ENCODE measurements around the gene TPP2. TPM values are rescaled to one million over a fixed set of nuclear protein-coding genes. Genes with fewer than 3 reads are reported as not detected.

The TPP2 gene
- total RNA-seq, 1 donor from 2014 or later, result 37.6 TPM

DNA sequence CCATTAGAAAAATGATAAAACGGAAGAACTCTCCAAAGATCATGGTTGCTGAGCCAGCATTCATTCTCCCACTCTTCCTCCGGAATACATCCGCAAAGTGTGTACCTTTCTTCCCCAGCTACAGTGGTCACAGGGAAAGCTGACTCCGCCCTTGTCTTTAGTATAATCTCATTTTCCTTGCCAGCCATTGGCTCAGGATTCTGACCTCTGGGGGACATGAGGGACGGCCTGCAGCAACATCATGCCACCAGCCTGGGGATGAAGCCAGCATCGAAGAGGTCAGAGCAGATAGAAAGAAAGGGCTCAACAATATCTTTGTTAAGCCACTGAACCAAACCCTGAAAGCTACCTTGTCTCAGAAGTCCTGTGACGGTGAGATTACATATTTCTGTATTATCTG lies 46.3 kb upstream of the TPP2 start:
- Histone ChIP-seq H3K9ac (ENCODE audit: low read length) (no peak overlapping the region), H3K4me1 (ENCODE audit: insufficient read depth, low read length) (no peaks in the 10 kb centered on the region), H3K36me3 (ENCODE audit: insufficient read depth, low read length) (no peaks in the 10 kb centered on the region), H3K27me3 (ENCODE audit: insufficient read depth, low read length) (peaks cover 4% of the 10 kb centered on the region), H3K79me2 (ENCODE audit: insufficient read depth, low read length) (no peaks in the 10 kb centered on the region), H3K4me3 (ENCODE audit: insufficient read depth, low read depth, low read length) (no peak overlapping the region), H4K20me1 (ENCODE audit: insufficient read depth, low read length) (no peaks in the 10 kb centered on the region), H2AFZ (ENCODE audit: low read depth, low read length) (no peak overlapping the region), H3K27ac (ENCODE audit: low read depth, low read length) (no peak overlapping the region), H3K9me3 (ENCODE audit: insufficient read depth, low read depth, low read length) (no peaks in the 10 kb centered on the region), H3K4me2 (ENCODE audit: low read length) (no peak overlapping the region)
- H3K4me1 Mint-ChIP-seq (ENCODE audit: low read depth, unreplicated experiment), result no peaks in the 10 kb centered on the region
- H3K4me3 Mint-ChIP-seq (ENCODE audit: unreplicated experiment), result no peak overlapping the region
- H3K27me3 Mint-ChIP-seq (ENCODE audit: low read depth, unreplicated experiment), result no peaks in the 10 kb centered on the region
- DNase-seq (ENCODE audit: low read depth) (no peak), FAIRE-seq (no peak)
- H3K27ac Mint-ChIP-seq (ENCODE audit: unreplicated experiment), result no peak overlapping the region
- no peaks in the 10 kb centered on the region for H3K36me3 Mint-ChIP-seq (ENCODE audit: low read depth, unreplicated experiment)
- TF ChIP-seq, protein P1, sequence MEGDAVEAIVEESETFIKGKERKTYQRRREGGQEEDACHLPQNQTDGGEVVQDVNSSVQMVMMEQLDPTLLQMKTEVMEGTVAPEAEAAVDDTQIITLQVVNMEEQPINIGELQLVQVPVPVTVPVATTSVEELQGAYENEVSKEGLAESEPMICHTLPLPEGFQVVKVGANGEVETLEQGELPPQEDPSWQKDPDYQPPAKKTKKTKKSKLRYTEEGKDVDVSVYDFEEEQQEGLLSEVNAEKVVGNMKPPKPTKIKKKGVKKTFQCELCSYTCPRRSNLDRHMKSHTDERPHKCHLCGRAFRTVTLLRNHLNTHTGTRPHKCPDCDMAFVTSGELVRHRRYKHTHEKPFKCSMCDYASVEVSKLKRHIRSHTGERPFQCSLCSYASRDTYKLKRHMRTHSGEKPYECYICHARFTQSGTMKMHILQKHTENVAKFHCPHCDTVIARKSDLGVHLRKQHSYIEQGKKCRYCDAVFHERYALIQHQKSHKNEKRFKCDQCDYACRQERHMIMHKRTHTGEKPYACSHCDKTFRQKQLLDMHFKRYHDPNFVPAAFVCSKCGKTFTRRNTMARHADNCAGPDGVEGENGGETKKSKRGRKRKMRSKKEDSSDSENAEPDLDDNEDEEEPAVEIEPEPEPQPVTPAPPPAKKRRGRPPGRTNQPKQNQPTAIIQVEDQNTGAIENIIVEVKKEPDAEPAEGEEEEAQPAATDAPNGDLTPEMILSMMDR (IDR thresholded peaks at IDR 0.05; ENCODE audit: insufficient read depth, low read depth, low read length), result no peak
- TF ChIP-seq EZH2 (IDR thresholded peaks at IDR 0.05; ENCODE audit: insufficient read depth, low read length), result no peak
- no peaks in the 10 kb centered on the region for H3K9me3 Mint-ChIP-seq (ENCODE audit: unreplicated experiment)

DNA sequence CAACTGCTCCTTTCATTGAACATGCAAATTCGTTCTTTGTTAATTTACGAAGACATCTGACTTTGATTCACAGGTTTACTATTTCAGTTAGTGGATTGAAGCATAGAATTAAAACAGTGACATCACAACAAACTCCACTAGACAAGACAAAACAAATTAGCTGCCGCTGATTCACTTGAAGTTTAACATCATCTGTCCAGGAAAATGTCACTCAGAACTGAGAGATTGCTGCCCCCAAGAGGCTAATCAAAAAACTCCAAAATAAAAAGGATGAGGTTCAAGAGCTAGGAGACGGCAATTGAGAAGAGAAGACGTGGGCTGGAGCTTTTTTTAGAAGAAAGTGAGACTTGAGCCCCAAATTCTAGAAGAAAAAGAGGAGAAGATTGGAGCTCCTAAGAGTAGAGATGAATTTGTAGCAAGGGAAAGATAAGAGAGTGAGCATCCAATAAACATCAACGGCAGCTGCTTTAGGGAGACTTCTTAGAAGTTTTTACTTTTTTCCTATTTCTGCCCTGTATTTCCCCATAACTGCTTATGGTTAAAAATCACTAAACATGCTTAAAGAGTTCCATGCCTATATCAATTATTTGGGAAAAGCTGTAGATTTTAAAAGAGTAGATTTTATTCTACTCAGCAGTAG lies 40.8 kb upstream of the TPP2 start:
- no peaks in the 10 kb centered on the region for H3K4me1 Mint-ChIP-seq (ENCODE audit: low read depth, unreplicated experiment)
- Histone ChIP-seq H3K79me2 (ENCODE audit: insufficient read depth, low read length) (no peaks in the 10 kb centered on the region), H3K4me1 (ENCODE audit: insufficient read depth, low read length) (no peaks in the 10 kb centered on the region), H3K4me2 (ENCODE audit: low read length) (peak overlapping the region; percentile 25), H3K36me3 (ENCODE audit: insufficient read depth, low read length) (no peaks in the 10 kb centered on the region), H3K27ac (ENCODE audit: low read depth, low read length) (no peak overlapping the region), H4K20me1 (ENCODE audit: insufficient read depth, low read length) (no peaks in the 10 kb centered on the region), H3K27me3 (ENCODE audit: insufficient read depth, low read length) (no peaks in the 10 kb centered on the region), H3K9me3 (ENCODE audit: insufficient read depth, low read depth, low read length) (no peaks in the 10 kb centered on the region), H2AFZ (ENCODE audit: low read depth, low read length) (no peak overlapping the region), H3K4me3 (ENCODE audit: insufficient read depth, low read depth, low read length) (no peak overlapping the region), H3K9ac (ENCODE audit: low read length) (no peak overlapping the region)
- no peak overlapping the region for H3K4me3 Mint-ChIP-seq (ENCODE audit: unreplicated experiment)
- no peak for FAIRE-seq
- DNase-seq (ENCODE audit: low read depth), result peak; percentile 10
- no peaks in the 10 kb centered on the region for H3K27me3 Mint-ChIP-seq (ENCODE audit: low read depth, unreplicated experiment)
- TF ChIP-seq EZH2 (IDR thresholded peaks at IDR 0.05; ENCODE audit: insufficient read depth, low read length), result no peak
- TF ChIP-seq, protein P1 (IDR thresholded peaks at IDR 0.05; ENCODE audit: insufficient read depth, low read depth, low read length), result peak; percentile 42
- no peak overlapping the region for H3K27ac Mint-ChIP-seq (ENCODE audit: unreplicated experiment)
- H3K36me3 Mint-ChIP-seq (ENCODE audit: low read depth, unreplicated experiment), result no peaks in the 10 kb centered on the region
- no peaks in the 10 kb centered on the region for H3K9me3 Mint-ChIP-seq (ENCODE audit: unreplicated experiment)

DNA sequence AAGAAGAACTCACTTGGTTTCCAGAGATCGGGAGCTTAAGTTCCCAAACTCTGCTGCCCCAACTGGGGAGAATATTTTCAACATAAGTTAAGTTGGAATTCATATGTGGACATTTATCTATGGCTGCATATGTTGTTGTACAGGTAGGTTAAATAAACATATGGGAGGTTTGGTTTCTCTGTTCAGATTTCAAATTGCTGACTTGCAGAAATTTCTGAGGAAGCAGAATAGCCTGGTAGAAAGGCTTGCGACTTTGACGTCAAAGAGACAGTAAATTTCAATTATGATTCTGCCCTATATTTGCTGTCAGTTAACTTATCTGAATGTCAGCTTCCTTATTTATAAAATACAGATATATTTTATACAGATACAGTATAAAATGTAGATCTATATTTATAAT lies 40.0 kb upstream of the TPP2 start:
- no peaks in the 10 kb centered on the region for H3K27me3 ChIP-seq (ENCODE audit: insufficient read depth, low read length)
- Mint-ChIP-seq H3K4me1 (ENCODE audit: low read depth, unreplicated experiment) (peaks cover 3% of the 10 kb centered on the region), H3K36me3 (ENCODE audit: low read depth, unreplicated experiment) (no peaks in the 10 kb centered on the region), H3K27me3 (ENCODE audit: low read depth, unreplicated experiment) (no peaks in the 10 kb centered on the region), H3K4me3 (ENCODE audit: unreplicated experiment) (no peak overlapping the region), H3K27ac (ENCODE audit: unreplicated experiment) (no peak overlapping the region), H3K9me3 (ENCODE audit: unreplicated experiment) (no peaks in the 10 kb centered on the region)
- no peak overlapping the region for H3K27ac ChIP-seq (ENCODE audit: low read depth, low read length)
- no peak overlapping the region for H2AFZ ChIP-seq (ENCODE audit: low read depth, low read length)
- H3K9ac ChIP-seq (ENCODE audit: low read length), result no peak overlapping the region
- H3K4me3 ChIP-seq (ENCODE audit: insufficient read depth, low read depth, low read length), result no peak overlapping the region
- H3K4me1 ChIP-seq (ENCODE audit: insufficient read depth, low read length), result no peaks in the 10 kb centered on the region
- no peaks in the 10 kb centered on the region for H4K20me1 ChIP-seq (ENCODE audit: insufficient read depth, low read length)
- DNase-seq (ENCODE audit: low read depth), result no peak
- H3K79me2 ChIP-seq (ENCODE audit: insufficient read depth, low read length), result no peaks in the 10 kb centered on the region
- H3K9me3 ChIP-seq (ENCODE audit: insufficient read depth, low read depth, low read length), result no peaks in the 10 kb centered on the region
- TF ChIP-seq EZH2 (IDR thresholded peaks at IDR 0.05; ENCODE audit: insufficient read depth, low read length), result no peak
- TF ChIP-seq, protein P1 (IDR thresholded peaks at IDR 0.05; ENCODE audit: insufficient read depth, low read depth, low read length), result no peak
- FAIRE-seq, result no peak
- no peak overlapping the region for H3K4me2 ChIP-seq (ENCODE audit: low read length)
- no peaks in the 10 kb centered on the region for H3K36me3 ChIP-seq (ENCODE audit: insufficient read depth, low read length)

All from astrocyte (in vitro differentiated cells and primary cell).